Erythroblast (primary cell): ENCODE data around the gene NDE1.

Experiments used
- GATA1 ChIP-seq: IDR thresholded peaks from 2 replicates; pipeline ENCODE4 v1.6.1; 2011; ENCODE audit warnings: low read depth, mild to moderate bottlenecking, control low read depth, low read length, moderate library complexity
- POLR2A ChIP-seq: IDR thresholded peaks from 2 replicates; pipeline ENCODE4 v1.6.1; 2011; ENCODE audit warnings: mild to moderate bottlenecking, low read length

- TF ChIP-seq POLR2A, result no peak
- no peak for TF ChIP-seq GATA1
These were observed 38.4 kb upstream of the NDE1 start for GRCh38 chr16:15611610-15612009.
